Measurements from ENCODE around the gene NEUROD4. TPM values are rescaled to one million over a fixed set of nuclear protein-coding genes. Genes with fewer than 3 reads are reported as not detected.

The NEUROD4 gene
- total RNA-seq, 1 donor from 2014 or later = not detected

DNA sequence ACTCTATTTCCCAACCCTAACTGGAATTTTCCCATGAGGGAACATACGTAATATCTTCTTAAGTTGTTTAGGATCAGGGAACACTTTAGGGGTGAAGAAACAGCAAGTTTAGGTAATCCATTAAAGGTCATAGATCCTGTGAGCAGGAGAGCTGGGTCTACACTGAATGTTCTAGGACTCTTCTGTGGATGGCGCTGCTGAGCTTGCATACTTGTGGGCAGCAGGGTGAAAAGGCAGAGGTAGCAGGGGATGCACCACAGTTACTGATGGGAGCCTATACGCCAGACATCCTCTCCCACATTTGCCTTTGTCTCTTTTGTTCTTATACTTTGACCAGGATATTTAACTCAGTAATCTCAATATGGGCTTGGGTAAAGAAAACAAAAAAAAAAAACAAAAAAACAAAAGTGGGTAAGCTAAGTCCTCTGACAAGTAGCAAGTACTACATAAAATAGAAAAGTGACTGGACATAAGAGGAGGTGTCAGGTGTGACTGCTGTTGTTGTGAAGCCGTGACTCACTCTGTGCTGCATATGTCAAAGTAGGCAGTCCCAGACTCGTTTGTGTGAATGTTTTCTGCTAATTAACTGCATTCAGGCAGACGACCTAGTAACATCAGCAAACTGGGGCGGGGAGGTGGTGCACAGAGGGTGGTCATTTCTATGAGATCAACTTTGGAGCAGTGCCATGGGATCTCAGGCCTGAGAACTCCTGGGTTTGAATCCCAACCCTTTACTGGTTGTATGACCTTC lies 31.6 kb downstream of the NEUROD4 start:
- Histone ChIP-seq H4K20me1 (ENCODE audit: insufficient read depth, low read length) (no peaks in the 10 kb centered on the region), H3K79me2 (ENCODE audit: insufficient read depth, low read length) (no peaks in the 10 kb centered on the region), H3K36me3 (ENCODE audit: insufficient read depth, low read length) (no peaks in the 10 kb centered on the region), H3K27ac (ENCODE audit: low read depth, low read length) (no peak overlapping the region), H3K27me3 (ENCODE audit: insufficient read depth, low read length) (no peaks in the 10 kb centered on the region), H3K4me3 (ENCODE audit: insufficient read depth, low read depth, low read length) (no peak overlapping the region), H3K4me2 (ENCODE audit: low read length) (no peak overlapping the region), H3K4me1 (ENCODE audit: insufficient read depth, low read length) (no peaks in the 10 kb centered on the region), H3K9ac (ENCODE audit: low read length) (no peak overlapping the region), H3K9me3 (ENCODE audit: insufficient read depth, low read depth, low read length) (no peaks in the 10 kb centered on the region), H2AFZ (ENCODE audit: low read depth, low read length) (no peak overlapping the region)
- no peak for TF ChIP-seq EZH2 (IDR thresholded peaks at IDR 0.05; ENCODE audit: insufficient read depth, low read length)
- TF ChIP-seq, protein P1, sequence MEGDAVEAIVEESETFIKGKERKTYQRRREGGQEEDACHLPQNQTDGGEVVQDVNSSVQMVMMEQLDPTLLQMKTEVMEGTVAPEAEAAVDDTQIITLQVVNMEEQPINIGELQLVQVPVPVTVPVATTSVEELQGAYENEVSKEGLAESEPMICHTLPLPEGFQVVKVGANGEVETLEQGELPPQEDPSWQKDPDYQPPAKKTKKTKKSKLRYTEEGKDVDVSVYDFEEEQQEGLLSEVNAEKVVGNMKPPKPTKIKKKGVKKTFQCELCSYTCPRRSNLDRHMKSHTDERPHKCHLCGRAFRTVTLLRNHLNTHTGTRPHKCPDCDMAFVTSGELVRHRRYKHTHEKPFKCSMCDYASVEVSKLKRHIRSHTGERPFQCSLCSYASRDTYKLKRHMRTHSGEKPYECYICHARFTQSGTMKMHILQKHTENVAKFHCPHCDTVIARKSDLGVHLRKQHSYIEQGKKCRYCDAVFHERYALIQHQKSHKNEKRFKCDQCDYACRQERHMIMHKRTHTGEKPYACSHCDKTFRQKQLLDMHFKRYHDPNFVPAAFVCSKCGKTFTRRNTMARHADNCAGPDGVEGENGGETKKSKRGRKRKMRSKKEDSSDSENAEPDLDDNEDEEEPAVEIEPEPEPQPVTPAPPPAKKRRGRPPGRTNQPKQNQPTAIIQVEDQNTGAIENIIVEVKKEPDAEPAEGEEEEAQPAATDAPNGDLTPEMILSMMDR (IDR thresholded peaks at IDR 0.05; ENCODE audit: insufficient read depth, low read depth, low read length) = no peak
- no peak overlapping the region for H3K27ac Mint-ChIP-seq (ENCODE audit: unreplicated experiment)
- H3K36me3 Mint-ChIP-seq (ENCODE audit: low read depth, unreplicated experiment) = no peaks in the 10 kb centered on the region
- no peak for FAIRE-seq
- DNase-seq (ENCODE audit: low read depth) = no peak
- no peaks in the 10 kb centered on the region for H3K9me3 Mint-ChIP-seq (ENCODE audit: unreplicated experiment)
- H3K4me1 Mint-ChIP-seq (ENCODE audit: low read depth, unreplicated experiment) = no peaks in the 10 kb centered on the region
- H3K4me3 Mint-ChIP-seq (ENCODE audit: unreplicated experiment) = no peak overlapping the region
- no peaks in the 10 kb centered on the region for H3K27me3 Mint-ChIP-seq (ENCODE audit: low read depth, unreplicated experiment)

DNA sequence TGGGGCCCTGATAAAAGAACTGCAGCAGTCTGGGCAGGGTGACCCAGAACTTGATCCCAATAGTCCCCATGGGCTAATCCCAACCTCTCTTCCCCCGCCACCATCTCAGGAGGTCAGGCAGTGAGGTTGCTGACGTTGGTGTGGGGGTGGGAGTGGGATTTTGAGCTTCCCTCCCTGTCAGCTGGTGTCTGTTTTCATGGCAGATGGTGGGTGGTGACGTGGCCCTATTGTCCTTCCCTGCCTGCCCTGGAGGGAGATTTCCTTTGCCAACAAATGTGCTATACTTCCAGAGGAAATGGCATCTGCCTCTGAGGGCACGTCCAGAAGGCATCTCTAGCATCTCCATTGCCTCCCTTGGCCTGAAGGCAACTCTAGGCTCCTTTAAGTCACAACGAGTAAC lies 37.7 kb downstream of the NEUROD4 start:
- Mint-ChIP-seq H3K27ac (ENCODE audit: unreplicated experiment) (no peak overlapping the region), H3K27me3 (ENCODE audit: low read depth, unreplicated experiment) (no peaks in the 10 kb centered on the region), H3K4me3 (ENCODE audit: unreplicated experiment) (no peak overlapping the region), H3K9me3 (ENCODE audit: unreplicated experiment) (no peaks in the 10 kb centered on the region), H3K4me1 (ENCODE audit: low read depth, unreplicated experiment) (peaks cover 9% of the 10 kb centered on the region), H3K36me3 (ENCODE audit: low read depth, unreplicated experiment) (no peaks in the 10 kb centered on the region)
- Histone ChIP-seq H3K27me3 (ENCODE audit: insufficient read depth, low read length) (peaks cover 2% of the 10 kb centered on the region), H3K36me3 (ENCODE audit: insufficient read depth, low read length) (no peaks in the 10 kb centered on the region), H3K4me1 (ENCODE audit: insufficient read depth, low read length) (no peaks in the 10 kb centered on the region), H3K4me2 (ENCODE audit: low read length) (no peak overlapping the region), H3K27ac (ENCODE audit: low read depth, low read length) (no peak overlapping the region), H3K9me3 (ENCODE audit: insufficient read depth, low read depth, low read length) (no peaks in the 10 kb centered on the region), H3K9ac (ENCODE audit: low read length) (no peak overlapping the region), H2AFZ (ENCODE audit: low read depth, low read length) (peak overlapping the region; percentile 2), H3K79me2 (ENCODE audit: insufficient read depth, low read length) (no peaks in the 10 kb centered on the region), H3K4me3 (ENCODE audit: insufficient read depth, low read depth, low read length) (no peak overlapping the region), H4K20me1 (ENCODE audit: insufficient read depth, low read length) (no peaks in the 10 kb centered on the region)
- DNase-seq (ENCODE audit: low read depth) (no peak), FAIRE-seq (no peak)
- no peak for TF ChIP-seq EZH2 (IDR thresholded peaks at IDR 0.05; ENCODE audit: insufficient read depth, low read length)
- TF ChIP-seq, protein P1 (IDR thresholded peaks at IDR 0.05; ENCODE audit: insufficient read depth, low read depth, low read length) = no peak

DNA sequence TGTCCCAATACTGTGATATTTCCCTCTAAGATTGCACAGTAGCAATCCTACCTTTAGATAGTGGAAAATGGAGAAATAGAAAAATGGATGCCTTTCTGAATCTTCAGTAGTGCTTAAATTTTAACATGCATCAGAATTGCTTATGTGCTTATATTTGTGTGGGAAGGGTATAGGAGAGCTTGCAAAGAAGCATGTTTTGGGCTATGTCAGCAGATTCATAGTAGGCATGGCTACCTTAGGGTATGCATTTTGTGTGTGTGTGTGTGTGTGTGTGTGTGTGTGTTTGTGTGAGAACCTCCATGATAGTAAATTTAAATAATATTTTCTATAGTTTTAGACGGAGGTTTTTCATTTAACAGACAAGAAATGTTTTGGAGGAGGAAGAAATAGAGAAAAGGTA lies 38.3 kb downstream of the NEUROD4 start:
- Histone ChIP-seq H3K9me3 (ENCODE audit: insufficient read depth, low read depth, low read length) (no peaks in the 10 kb centered on the region), H3K9ac (ENCODE audit: low read length) (no peak overlapping the region), H3K4me3 (ENCODE audit: insufficient read depth, low read depth, low read length) (no peak overlapping the region), H3K36me3 (ENCODE audit: insufficient read depth, low read length) (no peaks in the 10 kb centered on the region), H3K4me1 (ENCODE audit: insufficient read depth, low read length) (no peaks in the 10 kb centered on the region), H3K4me2 (ENCODE audit: low read length) (no peak overlapping the region), H3K79me2 (ENCODE audit: insufficient read depth, low read length) (no peaks in the 10 kb centered on the region), H3K27ac (ENCODE audit: low read depth, low read length) (no peak overlapping the region), H4K20me1 (ENCODE audit: insufficient read depth, low read length) (no peaks in the 10 kb centered on the region), H2AFZ (ENCODE audit: low read depth, low read length) (no peak overlapping the region), H3K27me3 (ENCODE audit: insufficient read depth, low read length) (peaks cover 2% of the 10 kb centered on the region)
- Mint-ChIP-seq H3K27ac (ENCODE audit: unreplicated experiment) (no peak overlapping the region), H3K9me3 (ENCODE audit: unreplicated experiment) (no peaks in the 10 kb centered on the region), H3K36me3 (ENCODE audit: low read depth, unreplicated experiment) (no peaks in the 10 kb centered on the region), H3K4me3 (ENCODE audit: unreplicated experiment) (no peak overlapping the region), H3K27me3 (ENCODE audit: low read depth, unreplicated experiment) (no peaks in the 10 kb centered on the region), H3K4me1 (ENCODE audit: low read depth, unreplicated experiment) (peaks cover 9% of the 10 kb centered on the region)
- FAIRE-seq (no peak), DNase-seq (ENCODE audit: low read depth) (no peak)
- no peak for TF ChIP-seq EZH2 (IDR thresholded peaks at IDR 0.05; ENCODE audit: insufficient read depth, low read length)
- TF ChIP-seq, protein P1 (IDR thresholded peaks at IDR 0.05; ENCODE audit: insufficient read depth, low read depth, low read length) = no peak

Measured in astrocyte (in vitro differentiated cells and primary cell).